Keratinocyte (primary cell): Measurements from ENCODE around the gene SLC27A1. TPM values are rescaled to one million over a fixed set of nuclear protein-coding genes. Genes with fewer than 3 reads are reported as not detected.

Experiments
- DNase-seq: peaks from one replicate; pipeline ENCODE4 v3.0.0-alpha.2; 2011; ENCODE audit warnings: low read depth, missing footprints, low spot score
- FAIRE-seq: peaks from 2 replicates; lab custom pipeline; 2011; peaks lifted over from hg19 to GRCh38; lab: Jason Lieb, UNC
- H2AFZ ChIP-seq: 2 replicates; pipeline ENCODE4 v1.6.0; 2012; ENCODE audit warnings: low read length, control low read depth, inconsistent platforms; ENCODE audit not compliant: control insufficient read depth
- H3K27ac ChIP-seq: 2 replicates; pipeline ENCODE4 v1.5.1; 2011; ENCODE audit warnings: low read length; ENCODE audit not compliant: control insufficient read depth, insufficient read depth
- H3K27me3 ChIP-seq: 3 replicates; pipeline ENCODE4 v1.6.0; 2011; ENCODE audit warnings: low read length; ENCODE audit not compliant: control insufficient read depth, insufficient read depth; ENCODE audit errors: extremely low read depth
- H3K36me3 ChIP-seq, 2 experiments: 2 replicates in 1 of 2; 3 replicates in 1 of 2; pipeline ENCODE4 v1.5.1; 2011; ENCODE audit warnings: low read length in 2 of 2, mild to moderate bottlenecking in 1 of 2; ENCODE audit not compliant: control insufficient read depth in 2 of 2, insufficient read depth in 2 of 2; ENCODE audit errors: extremely low read depth in 1 of 2
- H3K4me1 ChIP-seq: 3 replicates; pipeline ENCODE4 v1.5.1; 2011; ENCODE audit warnings: low read length; ENCODE audit not compliant: control insufficient read depth, insufficient read depth; ENCODE audit errors: extremely low read depth
- H3K4me2 ChIP-seq: 3 replicates; pipeline ENCODE4 v1.6.0; 2011; ENCODE audit warnings: low read depth, low read length; ENCODE audit not compliant: control insufficient read depth, insufficient read depth; ENCODE audit errors: extremely low read depth
- H3K4me3 ChIP-seq, 3 experiments: fragments of 200-600 bp in 1 of 3; sonication (generic) in 1 of 3; 2 replicates in 2 of 3; 3 replicates in 1 of 3; pipeline ENCODE4 v1.5.1; 2011 to 2016; ENCODE audit warnings: low read length in 3 of 3, mild to moderate bottlenecking in 3 of 3, control low read depth in 2 of 3, inconsistent platforms in 1 of 3, low read depth in 1 of 3, mixed read lengths in 1 of 3, mixed run types in 1 of 3, moderate library complexity in 1 of 3; ENCODE audit not compliant: control insufficient read depth in 2 of 3, insufficient read depth in 2 of 3; ENCODE audit errors: extremely low read depth in 1 of 3
- H3K79me2 ChIP-seq: 2 replicates; pipeline ENCODE4 v1.6.0; 2012; ENCODE audit warnings: low read length; ENCODE audit not compliant: control insufficient read depth, insufficient read depth
- H3K9ac ChIP-seq: 3 replicates; pipeline ENCODE4 v1.6.0; 2011; ENCODE audit warnings: low read length; ENCODE audit not compliant: control insufficient read depth, insufficient read depth; ENCODE audit errors: extremely low read depth
- H3K9me1 ChIP-seq: 3 replicates; pipeline ENCODE4 v1.6.0; 2011; ENCODE audit warnings: low read length; ENCODE audit not compliant: control insufficient read depth, insufficient read depth; ENCODE audit errors: extremely low read depth
- H3K9me3 ChIP-seq: 2 replicates; pipeline ENCODE4 v1.5.1; 2012; ENCODE audit warnings: low read depth, low read length; ENCODE audit not compliant: control insufficient read depth
- H4K20me1 ChIP-seq: 3 replicates; pipeline ENCODE4 v1.6.0; 2011; ENCODE audit warnings: low read length; ENCODE audit not compliant: control insufficient read depth, insufficient read depth; ENCODE audit errors: extremely low read depth
- EZH2 ChIP-seq: IDR thresholded peaks from one replicate; pipeline ENCODE4 v1.6.1; 2012; ENCODE audit warnings: inconsistent platforms, mild to moderate bottlenecking, low read length, moderate library complexity
- dilution Hi-C: fragments of 300-500 bp; cut with MboI; formaldehyde crosslinking; loops from one replicate; pipeline ENCODE4 v1.7.0; 2020; ENCODE audit warnings: low sequenced_read_pairs; ENCODE audit not compliant: extremely low pct_ligation_motif_present
- polyA plus RNA-seq, 5 experiments: library from polyadenylated mRNA; depleted of rRNA in 3 of 5; stranded (reverse) in 3 of 5; stranded (forward) in 1 of 5; unstranded in 1 of 5; fragments of >200 nt; gene quantifications; 1 replicate in 1 of 5; 2 replicates in 3 of 5; 3 replicates in 1 of 5; pipeline versions ENCODE4 v1.2.1 to v1.2.3, GENCODE V29; 2011 to 2012; ENCODE audit warnings: missing spikeins in 2 of 5, low read depth in 1 of 5, low replicate concordance in 1 of 5
- TF ChIP-seq, protein P1 (sequence below), 3 experiments: IDR thresholded peaks in 1 of 3; conservative IDR thresholded peaks in 1 of 3; optimal IDR thresholded peaks in 1 of 3; 2 replicates in 2 of 3; 3 replicates in 1 of 3; pipeline versions ENCODE3 to v1.5.1; 2011; ENCODE audit warnings: low read length in 3 of 3, mild to moderate bottlenecking in 3 of 3, moderate library complexity in 2 of 3, control low read depth in 1 of 3, inconsistent platforms in 1 of 3; ENCODE audit not compliant: insufficient read depth in 2 of 3; ENCODE audit errors: extremely low read depth in 1 of 3

SLC27A1 gene
- polyA plus RNA-seq, 1 donor (not counting 4 experiments of a cell fraction or from before 2014, with no cell fraction given): 8.4 TPM

DNA sequence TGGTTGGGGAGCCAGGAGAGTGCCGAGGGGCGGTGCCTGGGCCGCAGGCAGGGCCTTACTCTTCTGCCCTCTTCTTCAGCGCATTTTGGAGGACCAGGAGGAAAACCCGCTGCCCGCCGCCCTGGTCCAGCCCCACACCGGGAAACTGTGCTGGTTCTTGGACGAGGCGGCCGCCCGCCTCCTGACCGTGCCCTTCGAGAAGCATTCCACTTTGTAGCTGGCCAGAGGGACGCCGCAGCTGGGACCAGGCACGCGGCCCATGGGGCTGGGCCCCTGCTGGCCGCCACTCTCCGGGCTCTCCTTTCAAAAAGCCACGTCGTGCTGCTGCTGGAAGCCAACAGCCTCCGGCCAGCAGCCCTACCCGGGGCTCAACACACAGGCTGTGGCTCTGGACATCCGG lies 50.5 kb downstream of the SLC27A1 start:
- H3K9me3 ChIP-seq: peaks cover 7% of the 10 kb centered on the region
- H3K27ac ChIP-seq: no peak overlapping the region
- DNase-seq: no peak
- dilution Hi-C loops: no loop called here
- FAIRE-seq: no peak
- H3K36me3 ChIP-seq: peaks cover 10 to 14% of the 10 kb centered on the region in 2 experiments
- H3K4me2 ChIP-seq: no peak overlapping the region
- no peaks in the 10 kb centered on the region for H3K79me2 ChIP-seq
- no peaks in the 10 kb centered on the region for H3K9me1 ChIP-seq
- H3K27me3 ChIP-seq: no peaks in the 10 kb centered on the region
- H3K9ac ChIP-seq: no peak overlapping the region
- H3K4me1 ChIP-seq: no peaks in the 10 kb centered on the region
- H4K20me1 ChIP-seq: no peaks in the 10 kb centered on the region
- TF ChIP-seq, protein P1, sequence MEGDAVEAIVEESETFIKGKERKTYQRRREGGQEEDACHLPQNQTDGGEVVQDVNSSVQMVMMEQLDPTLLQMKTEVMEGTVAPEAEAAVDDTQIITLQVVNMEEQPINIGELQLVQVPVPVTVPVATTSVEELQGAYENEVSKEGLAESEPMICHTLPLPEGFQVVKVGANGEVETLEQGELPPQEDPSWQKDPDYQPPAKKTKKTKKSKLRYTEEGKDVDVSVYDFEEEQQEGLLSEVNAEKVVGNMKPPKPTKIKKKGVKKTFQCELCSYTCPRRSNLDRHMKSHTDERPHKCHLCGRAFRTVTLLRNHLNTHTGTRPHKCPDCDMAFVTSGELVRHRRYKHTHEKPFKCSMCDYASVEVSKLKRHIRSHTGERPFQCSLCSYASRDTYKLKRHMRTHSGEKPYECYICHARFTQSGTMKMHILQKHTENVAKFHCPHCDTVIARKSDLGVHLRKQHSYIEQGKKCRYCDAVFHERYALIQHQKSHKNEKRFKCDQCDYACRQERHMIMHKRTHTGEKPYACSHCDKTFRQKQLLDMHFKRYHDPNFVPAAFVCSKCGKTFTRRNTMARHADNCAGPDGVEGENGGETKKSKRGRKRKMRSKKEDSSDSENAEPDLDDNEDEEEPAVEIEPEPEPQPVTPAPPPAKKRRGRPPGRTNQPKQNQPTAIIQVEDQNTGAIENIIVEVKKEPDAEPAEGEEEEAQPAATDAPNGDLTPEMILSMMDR (optimal IDR thresholded peaks at IDR 0.05 in 1 of 3, IDR thresholded peaks at IDR 0.05 in 1 of 3, conservative IDR thresholded peaks at IDR 0.05 in 1 of 3; ENCODE audit: extremely low read depth in 1 of 3, insufficient read depth in 2 of 3, low read length in 3 of 3): no peak
- H3K4me3 ChIP-seq: no peak overlapping the region
- no peak overlapping the region for H2AFZ ChIP-seq

DNA sequence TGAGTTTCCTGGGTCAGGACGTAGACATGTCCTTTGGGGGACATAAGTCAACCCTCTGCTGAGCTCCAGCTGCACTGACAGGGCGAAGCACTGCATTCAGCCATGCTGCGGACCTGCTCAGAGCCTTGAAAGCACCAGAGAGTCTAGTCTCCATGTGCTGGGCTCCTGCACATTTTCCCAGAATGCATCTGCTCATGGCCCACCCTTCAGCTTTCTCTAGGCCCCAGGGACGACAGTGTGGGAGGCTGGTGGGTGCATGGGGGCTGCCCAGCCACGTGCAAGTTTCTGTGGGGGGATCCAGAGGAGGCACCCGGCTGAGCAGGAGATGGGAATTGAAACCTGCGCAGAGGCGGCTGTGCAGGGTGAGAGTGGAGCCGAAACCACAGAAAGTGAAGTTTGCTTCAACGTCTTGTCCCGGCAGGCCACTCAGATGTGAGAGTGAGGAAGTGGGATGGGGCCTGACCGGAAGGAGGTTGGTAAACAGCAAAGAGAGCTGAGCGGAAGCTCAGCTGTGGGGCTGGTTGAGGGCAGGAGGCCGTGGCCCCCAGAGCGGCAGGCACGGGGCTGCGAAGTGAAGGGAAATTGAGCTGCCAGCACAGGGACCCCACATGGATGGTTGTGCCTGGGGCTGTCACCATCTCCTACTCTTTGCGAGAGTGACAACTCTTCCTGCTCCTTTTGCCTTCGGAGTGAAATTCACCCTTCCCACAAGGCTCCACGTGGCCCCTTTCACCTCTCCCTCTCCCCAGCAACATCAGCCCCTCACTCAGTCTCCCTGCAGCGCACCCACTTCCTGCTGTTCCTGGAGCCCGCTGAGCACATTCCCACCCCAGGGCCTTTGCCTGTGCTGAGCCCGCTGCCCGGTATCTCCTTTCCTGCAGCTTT lies 52.9 kb downstream of the SLC27A1 start:
- peaks cover 0 to 1% of the 10 kb centered on the region in 2 experiments for H3K36me3 ChIP-seq
- no peak for FAIRE-seq
- no peak overlapping the region for H2AFZ ChIP-seq

More for the DNA sequence above, 52.9 kb downstream of the SLC27A1 start:
- dilution Hi-C loops: no loop called here
- H3K27ac ChIP-seq: no peak overlapping the region
- no peaks in the 10 kb centered on the region for H3K27me3 ChIP-seq
- TF ChIP-seq, protein P1 (optimal IDR thresholded peaks at IDR 0.05 in 1 of 3, IDR thresholded peaks at IDR 0.05 in 1 of 3, conservative IDR thresholded peaks at IDR 0.05 in 1 of 3; ENCODE audit: extremely low read depth in 1 of 3, insufficient read depth in 2 of 3, low read length in 3 of 3): no peak
- no peak for TF ChIP-seq EZH2
- no peaks in the 10 kb centered on the region for H3K9me1 ChIP-seq
- no peak for DNase-seq
- H3K4me1 ChIP-seq: no peaks in the 10 kb centered on the region
- no peaks in the 10 kb centered on the region for H3K79me2 ChIP-seq
- no peak overlapping the region for H3K9ac ChIP-seq
- no peak overlapping the region for H3K4me3 ChIP-seq
- no peaks in the 10 kb centered on the region for H3K9me3 ChIP-seq
- H3K4me2 ChIP-seq: no peak overlapping the region
- no peaks in the 10 kb centered on the region for H4K20me1 ChIP-seq
